GM12892 (cell line): ENCODE measurements around the gene GPR37.

Experiments
- POLR2A ChIP-seq: IDR thresholded peaks from 2 replicates; pipeline ENCODE4 v1.6.1; 2011; ENCODE audit warnings: low read depth, low read length, control low read depth
- POLR2AphosphoS5 ChIP-seq: IDR thresholded peaks from 2 replicates; pipeline ENCODE4 v1.6.1; 2011; ENCODE audit warnings: low read depth, low read length, control low read depth

- TF ChIP-seq POLR2AphosphoS5: no peak
- no peak for TF ChIP-seq POLR2A
Observed at GRCh38 chr7:124720195-124720594, 45.4 kb downstream of the GPR37 start.
